Activated T-cell treated with anti-CD3 and anti-CD28 coated beads, Interleukin-2, amount 50 U/mL, for 4 hours (primary cell): ENCODE measurements around the gene ELP5. TPM values are rescaled to one million over a fixed set of nuclear protein-coding genes. Genes with fewer than 3 reads are reported as not detected.

Experiments
- ATAC-seq, 2 donors: fragments of 200-7000 bp; cut with Tn5 transposase; one replicate each; pipeline ENCODE4 v1.10.0; 2021
- DNase-seq: peaks from one replicate; pipeline ENCODE4 v3.0.0-alpha.2; 2020
- H3K27me3 Mint-ChIP-seq: one replicate; pipeline ENCODE4 v1.8.0; 2021; ENCODE audit warnings: low read depth, mixed read lengths
- H3K36me3 Mint-ChIP-seq: one replicate; pipeline ENCODE4 v1.8.0; 2022; ENCODE audit warnings: mixed read lengths; ENCODE audit not compliant: insufficient read depth
- H3K4me1 Mint-ChIP-seq: one replicate; pipeline ENCODE4 v1.8.0; 2021; ENCODE audit warnings: low read depth, mixed read lengths
- H3K4me3 Mint-ChIP-seq: one replicate; pipeline ENCODE4 v1.8.0; 2021; ENCODE audit warnings: mild to moderate bottlenecking, moderate library complexity, mixed read lengths
- H3K9me3 Mint-ChIP-seq: one replicate; pipeline ENCODE4 v1.8.0; 2021; ENCODE audit warnings: mixed read lengths
- total RNA-seq, 3 donors: library from RNA; stranded (reverse); gene quantifications; one replicate each; pipeline ENCODE4 v1.2.1, GENCODE V29; 2021

The ELP5 gene
- total RNA-seq, 3 donors from 2014 or later: 107 to 138 (median 117) TPM

GRCh38 chr17:7308625-7309433, 56.8 kb downstream of the ELP5 start:
- Mint-ChIP-seq H3K9me3 (no peaks in the 10 kb centered on the region), H3K36me3 (peaks cover 47% of the 10 kb centered on the region), H3K27me3 (peaks cover 2% of the 10 kb centered on the region), H3K4me3 (peak overlapping the region; percentile 94), H3K4me1 (peaks cover 52% of the 10 kb centered on the region)
- DNase-seq (peak; percentile 84), ATAC-seq (peak; percentile 35 to 36)

Other genes starting within 250 kb of the ELP5 start
- gene RNASEK, start 239.6 kb upstream of the ELP5 start, total RNA-seq: 100 to 1,000 TPM; 138 to 150 (median 139) TPM
- gene BCL6B, start 229.2 kb upstream of the ELP5 start, total RNA-seq: under 1 TPM; 0.21 to 0.41 (median 0.25) TPM
- 1 to 10 TPM; 5.7 to 7.0 (median 6.7) TPM for gene SLC16A13, start 216.2 kb upstream of the ELP5 start, total RNA-seq
- gene SLC16A11, start 208.1 kb upstream of the ELP5 start, total RNA-seq: 1 to 10 TPM in 2 of 3 donors, under 1 TPM in 1; 0.63 to 1.3 (median 1.1) TPM
- not detected for gene CLEC10A, start 172.0 kb upstream of the ELP5 start, total RNA-seq
- gene ASGR2, start 137.4 kb upstream of the ELP5 start, total RNA-seq: under 1 TPM in 1 of 3 donors, not detected in 2; 0.25 TPM
- 1 to 10 TPM in 2 of 3 donors, under 1 TPM in 1; 0.63 to 1.3 (median 1.1) TPM for gene ASGR1, start 72.8 kb upstream of the ELP5 start, total RNA-seq
- gene DLG4, start 32.4 kb upstream of the ELP5 start, total RNA-seq: 1 to 10 TPM; 4.2 to 6.5 (median 5.7) TPM
- gene ACADVL, start 32.3 kb upstream of the ELP5 start, total RNA-seq: 100 to 1,000 TPM; 161 to 222 (median 174) TPM
- gene DVL2, start 17.7 kb upstream of the ELP5 start, total RNA-seq: 10 to 100 TPM; 62.9 to 65.3 (median 63.2) TPM
- 10 to 100 TPM; 42.6 to 47.6 (median 43.0) TPM for gene PHF23, start 12.8 kb upstream of the ELP5 start, total RNA-seq
- gene GABARAP, start 9.8 kb upstream of the ELP5 start, total RNA-seq: 100 to 1,000 TPM; 114 to 136 (median 133) TPM
- gene CTDNEP1, start 481 bp upstream of the ELP5 start, total RNA-seq: 100 to 1,000 TPM; 190 to 210 (median 196) TPM
- 1 to 10 TPM in 2 of 3 donors, under 1 TPM in 1; 0.65 to 1.8 (median 1.7) TPM for gene CLDN7, start 10.3 kb downstream of the ELP5 start, total RNA-seq
- under 1 TPM; 0.16 to 0.58 (median 0.24) TPM for gene SLC2A4, start 29.5 kb downstream of the ELP5 start, total RNA-seq
- under 1 TPM in 1 of 3 donors, not detected in 2; 0.18 TPM for gene YBX2, start 42.4 kb downstream of the ELP5 start, total RNA-seq
- 1,000 to 10,000 TPM; 1,821 to 1,965 (median 1,822) TPM for gene EIF5A, start 55.4 kb downstream of the ELP5 start, total RNA-seq
- gene GPS2, start 63.1 kb downstream of the ELP5 start, total RNA-seq: 10 to 100 TPM; 80.6 to 92.8 (median 87.1) TPM
- 10 to 100 TPM; 73.1 to 88.0 (median 82.4) TPM for gene NEURL4, start 77.1 kb downstream of the ELP5 start, total RNA-seq
- gene ACAP1, start 84.3 kb downstream of the ELP5 start, total RNA-seq: 100 to 1,000 TPM; 119 to 126 (median 123) TPM
- 1 to 10 TPM; 1.6 to 2.3 (median 1.6) TPM for gene KCTD11, start 99.9 kb downstream of the ELP5 start, total RNA-seq
- not detected for gene TMEM95, start 102.9 kb downstream of the ELP5 start, total RNA-seq
- 1 to 10 TPM; 5.6 to 7.4 (median 6.0) TPM for gene TNK1, start 128.9 kb downstream of the ELP5 start, total RNA-seq
- gene PLSCR3, start 142.3 kb downstream of the ELP5 start, total RNA-seq: 10 to 100 TPM; 67.7 to 69.1 (median 68.9) TPM
- gene TMEM256, start 151.9 kb downstream of the ELP5 start, total RNA-seq: 10 to 100 TPM; 29.9 to 33.4 (median 32.0) TPM
- 1 to 10 TPM; 4.9 to 6.4 (median 5.9) TPM for gene NLGN2, start 155.6 kb downstream of the ELP5 start, total RNA-seq
- gene SPEM1, start 168.1 kb downstream of the ELP5 start, total RNA-seq: not detected
- gene SPEM2, start 173.4 kb downstream of the ELP5 start, total RNA-seq: not detected
- not detected for gene SPEM3, start 176.6 kb downstream of the ELP5 start, total RNA-seq
- 10 to 100 TPM; 11.8 to 13.9 (median 12.0) TPM for gene TMEM102, start 183.2 kb downstream of the ELP5 start, total RNA-seq
- under 1 TPM; 0.19 to 0.32 (median 0.28) TPM for gene FGF11, start 187.3 kb downstream of the ELP5 start, total RNA-seq
- 1 to 10 TPM; 3.9 to 4.6 (median 4.3) TPM for gene CHRNB1, start 192.8 kb downstream of the ELP5 start, total RNA-seq
- 10 to 100 TPM; 16.0 to 18.0 (median 17.5) TPM for gene ZBTB4, start 227.4 kb downstream of the ELP5 start, total RNA-seq
- not detected for gene SLC35G6, start 229.2 kb downstream of the ELP5 start, total RNA-seq
- 100 to 1,000 TPM; 184 to 188 (median 188) TPM for gene POLR2A, start 232.2 kb downstream of the ELP5 start, total RNA-seq